NCI-H345 (cell line): ENCODE results near the gene CEP350.

Source experiments
- DNase-seq: peaks from one replicate; lab custom pipeline; 2025; lab: John Stamatoyannopoulos, UW

The CEP350 gene, protein sequence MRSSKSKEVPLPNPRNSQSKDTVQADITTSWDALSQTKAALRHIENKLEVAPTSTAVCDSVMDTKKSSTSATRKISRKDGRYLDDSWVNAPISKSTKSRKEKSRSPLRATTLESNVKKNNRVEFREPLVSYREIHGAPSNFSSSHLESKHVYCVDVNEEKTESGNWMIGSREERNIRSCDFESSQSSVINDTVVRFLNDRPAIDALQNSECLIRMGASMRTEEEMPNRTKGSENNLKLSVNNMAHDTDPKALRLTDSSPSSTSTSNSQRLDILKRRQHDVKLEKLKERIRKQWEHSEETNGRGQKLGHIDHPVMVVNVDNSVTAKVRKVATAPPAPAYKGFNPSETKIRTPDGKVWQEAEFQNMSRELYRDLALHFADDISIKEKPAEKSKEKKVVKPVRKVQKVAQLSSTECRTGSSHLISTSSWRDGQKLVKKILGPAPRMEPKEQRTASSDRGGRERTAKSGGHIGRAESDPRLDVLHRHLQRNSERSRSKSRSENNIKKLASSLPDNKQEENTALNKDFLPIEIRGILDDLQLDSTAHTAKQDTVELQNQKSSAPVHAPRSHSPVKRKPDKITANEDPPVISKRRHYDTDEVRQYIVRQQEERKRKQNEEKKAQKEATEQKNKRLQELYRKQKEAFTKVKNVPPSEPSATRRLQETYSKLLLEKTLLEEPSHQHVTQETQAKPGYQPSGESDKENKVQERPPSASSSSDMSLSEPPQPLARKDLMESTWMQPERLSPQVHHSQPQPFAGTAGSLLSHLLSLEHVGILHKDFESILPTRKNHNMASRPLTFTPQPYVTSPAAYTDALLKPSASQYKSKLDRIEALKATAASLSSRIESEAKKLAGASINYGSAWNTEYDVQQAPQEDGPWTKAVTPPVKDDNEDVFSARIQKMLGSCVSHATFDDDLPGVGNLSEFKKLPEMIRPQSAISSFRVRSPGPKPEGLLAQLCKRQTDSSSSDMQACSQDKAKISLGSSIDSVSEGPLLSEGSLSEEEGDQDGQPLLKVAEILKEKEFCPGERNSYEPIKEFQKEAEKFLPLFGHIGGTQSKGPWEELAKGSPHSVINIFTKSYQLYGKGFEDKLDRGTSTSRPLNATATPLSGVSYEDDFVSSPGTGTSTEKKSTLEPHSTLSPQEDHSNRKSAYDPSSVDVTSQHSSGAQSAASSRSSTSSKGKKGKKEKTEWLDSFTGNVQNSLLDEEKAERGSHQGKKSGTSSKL (N-terminal part only)

DNA sequence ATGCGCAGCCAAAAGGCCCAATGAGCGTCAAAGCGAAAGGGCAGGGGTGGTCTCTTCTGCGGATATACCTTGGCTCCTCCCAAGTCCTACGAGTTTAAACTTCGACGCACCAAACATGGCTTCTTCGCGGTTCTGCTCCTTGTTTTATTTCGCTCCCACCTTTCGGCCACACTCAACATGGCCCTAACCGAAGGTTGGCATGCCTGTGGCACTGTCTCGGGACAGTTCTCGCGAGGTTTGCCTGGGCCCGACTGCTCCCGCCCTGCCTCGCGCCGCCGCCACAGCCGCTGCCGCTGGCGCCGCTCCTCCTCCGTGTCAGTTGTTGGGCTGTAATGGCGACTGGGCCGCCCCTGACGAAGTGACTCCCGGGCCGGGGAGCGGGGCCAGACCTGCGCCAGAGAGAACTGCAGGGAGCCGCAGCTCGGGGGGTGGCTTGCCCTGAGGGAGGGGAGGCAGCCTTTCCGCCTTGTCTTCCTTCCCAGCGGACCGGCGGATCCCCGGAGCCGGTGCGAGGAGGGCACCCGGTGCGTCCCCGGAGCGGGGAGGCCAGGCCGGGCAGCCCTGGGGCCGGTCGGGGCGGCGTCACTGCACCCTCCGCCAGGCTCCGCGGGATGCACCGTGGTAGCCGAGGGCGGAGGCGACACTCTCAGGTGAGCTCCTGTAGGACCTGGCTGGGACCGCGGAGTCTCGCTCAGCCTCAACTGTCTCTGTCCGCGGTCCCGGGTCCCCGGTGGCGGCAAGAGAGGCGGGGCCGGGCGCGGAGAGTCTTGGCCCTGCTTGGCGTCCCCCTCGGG, at the start of gene CEP350:
CEP350 (plus strand) TSS at position 318 of the 794 bp plus-strand sequence. CDS start 31,372 bp downstream, outside the sequence.
- DNase-seq = peak; percentile 98

DNA sequence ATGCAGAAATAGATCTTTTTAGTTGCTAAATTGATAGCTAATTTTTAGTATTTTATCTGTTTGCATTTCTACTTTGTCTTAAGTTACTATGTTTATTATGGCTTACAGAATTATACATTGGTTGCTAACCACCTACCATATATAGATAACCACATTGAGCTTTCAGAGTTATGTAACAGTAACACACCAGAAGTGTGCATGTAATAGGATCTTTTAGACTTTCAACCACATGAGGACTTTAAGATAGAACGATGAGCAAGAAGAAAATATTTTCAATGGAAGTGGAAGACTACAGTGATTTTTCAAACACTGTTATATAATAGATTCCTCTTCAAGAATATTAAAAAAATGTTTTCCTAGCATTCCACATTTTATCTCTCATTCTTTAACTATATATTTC, 43.7 kb upstream of the CEP350 start:
- no peak for DNase-seq

DNA sequence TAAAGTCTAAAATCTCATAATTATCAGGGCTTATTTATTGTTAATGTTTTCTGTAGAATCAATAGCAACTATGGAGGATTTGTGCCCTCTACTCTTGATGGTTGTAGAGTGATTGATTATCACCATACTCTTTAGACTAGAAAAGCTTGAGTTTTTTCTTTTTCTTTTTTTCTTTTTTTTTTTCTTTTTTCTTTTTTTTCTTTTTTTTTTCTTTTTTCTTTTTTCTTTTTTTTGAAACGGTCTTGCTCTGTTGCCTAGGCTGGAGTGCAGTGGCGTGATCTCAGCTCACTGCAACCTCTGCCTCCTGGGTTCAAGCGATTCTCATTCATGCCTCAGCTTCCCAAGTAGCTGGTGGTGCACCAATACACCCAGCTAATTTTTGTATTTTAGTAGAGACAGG, 42.8 kb upstream of the CEP350 start:
- no peak for DNase-seq

DNA sequence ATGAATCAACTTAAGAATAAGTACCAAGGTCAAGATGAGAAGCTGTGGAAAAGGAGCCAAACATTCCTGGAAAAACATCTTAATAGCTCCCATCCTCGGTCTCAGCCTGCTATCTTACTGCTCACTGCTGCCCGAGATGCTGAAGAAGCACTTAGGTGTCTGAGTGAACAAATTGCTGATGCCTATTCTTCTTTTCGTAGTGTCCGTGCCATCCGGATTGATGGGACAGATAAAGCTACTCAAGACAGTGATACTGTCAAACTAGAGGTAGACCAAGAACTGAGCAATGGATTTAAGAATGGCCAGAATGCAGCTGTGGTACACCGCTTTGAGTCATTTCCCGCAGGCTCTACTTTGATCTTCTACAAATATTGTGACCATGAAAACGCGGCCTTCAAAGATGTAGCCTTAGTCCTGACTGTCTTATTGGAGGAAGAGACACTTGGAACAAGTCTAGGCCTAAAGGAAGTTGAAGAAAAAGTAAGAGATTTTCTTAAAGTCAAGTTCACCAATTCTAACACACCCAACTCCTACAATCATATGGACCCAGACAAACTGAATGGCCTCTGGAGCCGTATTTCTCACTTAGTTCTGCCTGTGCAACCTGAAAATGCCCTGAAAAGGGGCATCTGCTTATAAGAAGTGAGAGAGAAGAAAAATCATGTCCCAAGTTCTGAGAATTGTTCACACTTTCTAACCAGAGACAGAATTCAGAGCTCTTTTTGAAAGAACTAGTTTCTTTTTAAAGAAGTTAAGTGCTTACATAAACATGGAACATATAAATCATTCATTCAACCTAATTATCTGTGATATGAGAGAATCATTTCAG, 36.8 kb upstream of the CEP350 start:
- no peak for DNase-seq

DNA sequence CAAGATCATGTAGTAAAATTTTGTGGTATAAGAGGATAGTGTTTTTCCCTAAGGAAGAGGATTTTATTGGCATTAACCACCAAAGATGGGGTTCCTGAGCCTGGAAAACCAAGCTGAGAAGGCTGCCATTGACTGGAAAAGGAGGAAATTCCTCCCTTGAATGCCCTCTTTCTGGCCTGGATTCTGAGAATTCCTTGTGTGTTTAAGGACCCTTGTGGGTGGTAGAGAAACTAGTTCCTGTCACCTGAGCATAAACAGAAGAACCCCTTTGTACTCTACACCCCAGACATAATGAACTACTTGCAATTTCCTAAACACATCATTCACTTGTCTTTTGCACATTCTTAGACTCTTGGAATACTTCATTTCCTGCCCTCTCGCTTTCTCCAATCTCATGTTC, 33.1 kb upstream of the CEP350 start:
- DNase-seq = no peak

DNA sequence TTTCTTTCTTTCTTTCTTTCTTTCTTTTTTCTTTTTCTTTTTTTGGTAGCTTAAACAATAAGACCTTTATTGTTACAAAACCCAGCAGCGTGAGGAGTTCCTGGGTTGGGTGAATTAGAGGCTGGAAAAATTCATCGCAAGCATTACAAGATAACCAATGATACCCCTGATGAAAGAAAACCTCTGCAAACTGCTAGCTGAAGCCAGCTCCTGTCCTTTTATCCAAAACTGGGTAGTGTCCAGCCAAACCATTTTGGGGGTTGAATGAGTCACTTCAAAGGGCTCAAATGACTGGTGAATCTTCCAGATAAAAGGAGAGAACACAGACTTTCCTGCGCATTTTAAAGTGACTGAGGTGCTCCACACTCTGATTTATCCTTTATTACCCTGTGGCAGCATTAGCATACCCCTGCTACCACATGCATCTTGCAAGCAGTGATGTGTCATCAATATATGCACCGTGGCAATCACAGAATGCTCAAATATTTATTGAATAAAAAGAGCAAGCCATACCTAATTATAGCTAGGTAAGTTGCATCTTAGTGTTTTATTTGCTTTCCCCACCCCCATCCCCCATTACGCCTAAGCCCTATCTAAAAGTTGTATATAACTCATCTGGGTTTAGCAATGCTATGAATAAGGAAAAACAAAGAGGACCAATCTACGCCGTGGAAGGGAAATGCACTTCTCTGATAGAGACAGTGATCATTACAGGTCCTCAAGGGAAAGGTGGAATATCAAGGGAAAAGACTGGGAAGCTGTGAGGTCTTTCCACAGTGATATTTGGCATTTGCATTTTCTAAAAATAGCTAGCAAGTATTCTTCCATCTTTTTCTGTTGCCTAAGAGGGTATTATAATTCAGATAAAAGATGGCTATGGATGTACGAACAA, 32.4 kb upstream of the CEP350 start:
- DNase-seq = no peak

DNA sequence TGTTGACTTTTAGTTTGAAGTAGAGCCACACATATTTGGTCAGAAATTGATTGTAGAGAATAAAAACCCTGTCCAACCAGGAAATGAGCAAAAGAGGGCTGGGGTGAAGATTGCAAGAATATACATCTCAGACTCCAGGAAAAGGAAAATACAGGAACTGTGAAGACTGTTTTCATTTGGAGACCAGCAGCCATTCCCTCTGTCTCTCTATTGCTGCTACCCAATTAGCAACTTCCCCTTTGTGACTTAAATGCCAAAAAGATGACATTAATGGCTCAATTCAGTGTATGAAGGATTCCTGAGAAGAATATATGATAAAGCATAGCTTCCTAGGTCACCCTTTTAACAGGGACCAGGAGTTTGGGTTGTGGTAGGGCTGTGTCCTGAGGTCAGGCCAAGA, 31.6 kb upstream of the CEP350 start:
- no peak for DNase-seq

DNA sequence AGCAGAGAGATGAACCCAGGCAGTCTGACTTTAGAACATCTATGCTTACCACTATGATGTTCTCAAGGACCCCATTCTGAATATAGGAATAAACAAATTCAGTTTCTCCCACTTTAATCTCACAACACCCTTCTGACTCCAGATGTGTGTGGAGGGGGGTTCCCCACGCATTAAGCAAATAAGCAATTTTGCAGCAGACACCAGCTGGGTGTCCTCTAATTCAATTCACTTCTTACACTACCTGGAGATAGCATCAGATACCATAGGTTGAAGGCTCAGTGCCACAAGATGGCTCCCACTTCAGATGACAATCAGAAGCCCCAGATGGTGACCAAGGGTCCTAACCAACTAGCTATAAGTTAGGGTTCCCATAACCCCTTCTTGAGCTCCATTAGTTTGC, 30.3 kb upstream of the CEP350 start:
- no peak for DNase-seq

DNA sequence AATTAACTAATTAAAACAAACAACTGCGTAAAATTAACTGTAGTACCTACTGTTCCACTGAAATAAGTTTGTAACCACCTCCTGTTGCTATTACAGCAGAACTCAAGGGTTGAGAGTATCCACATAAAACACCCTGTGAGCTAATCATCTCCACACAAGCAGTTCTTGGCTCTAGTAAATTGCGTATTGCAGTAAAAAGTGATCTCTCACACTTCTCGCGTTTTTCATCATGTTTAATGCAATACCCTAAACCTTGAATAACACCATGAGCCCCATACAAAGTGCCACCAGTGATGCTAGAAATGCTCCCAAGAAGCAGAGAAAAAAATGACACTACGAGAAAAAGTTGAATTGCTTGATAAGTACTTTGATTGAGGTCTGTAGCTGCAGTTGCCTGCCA, 29.3 kb upstream of the CEP350 start:
- no peak for DNase-seq

DNA sequence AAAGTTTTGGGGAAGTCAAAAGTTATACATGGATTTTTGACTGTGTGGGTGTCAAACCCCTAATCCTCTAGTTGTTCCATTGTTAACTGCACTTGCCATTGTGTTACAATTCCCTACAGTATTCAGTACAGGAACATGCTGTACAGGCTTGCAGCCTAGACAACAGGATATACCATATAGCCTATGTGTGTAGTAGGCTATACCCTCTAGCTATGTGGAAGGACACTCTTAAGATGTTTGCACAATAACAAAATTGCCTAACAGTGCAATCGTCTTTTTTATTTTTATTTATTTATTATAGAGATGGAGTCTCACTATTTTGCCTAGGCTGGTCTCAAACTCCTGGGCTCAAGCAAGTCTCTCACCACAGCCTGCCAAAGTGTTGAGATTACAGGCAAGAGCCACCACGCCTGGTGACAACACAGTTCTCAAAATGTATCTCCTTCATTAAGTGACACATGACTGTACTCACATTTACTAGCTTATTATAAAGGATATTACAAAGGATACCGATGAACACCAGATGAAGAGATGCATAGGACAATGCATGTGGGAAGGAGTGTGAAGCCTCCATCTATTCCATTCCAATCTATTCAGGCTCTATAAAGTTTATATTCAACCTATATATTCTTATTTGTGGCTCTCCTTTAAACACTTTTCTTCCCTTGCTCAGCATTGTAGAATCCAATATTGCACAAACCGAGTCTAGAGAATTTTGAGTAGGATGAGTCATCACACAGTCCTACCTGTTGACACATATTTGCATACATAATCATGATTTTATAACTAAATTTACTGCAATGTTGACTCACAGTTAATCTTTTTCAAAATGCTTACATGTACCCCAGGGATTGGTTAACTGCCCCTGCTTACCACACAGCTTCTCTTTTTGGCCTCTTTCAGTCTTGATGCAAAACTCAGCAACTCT, 28.4 kb upstream of the CEP350 start:
- no peak for DNase-seq

DNA sequence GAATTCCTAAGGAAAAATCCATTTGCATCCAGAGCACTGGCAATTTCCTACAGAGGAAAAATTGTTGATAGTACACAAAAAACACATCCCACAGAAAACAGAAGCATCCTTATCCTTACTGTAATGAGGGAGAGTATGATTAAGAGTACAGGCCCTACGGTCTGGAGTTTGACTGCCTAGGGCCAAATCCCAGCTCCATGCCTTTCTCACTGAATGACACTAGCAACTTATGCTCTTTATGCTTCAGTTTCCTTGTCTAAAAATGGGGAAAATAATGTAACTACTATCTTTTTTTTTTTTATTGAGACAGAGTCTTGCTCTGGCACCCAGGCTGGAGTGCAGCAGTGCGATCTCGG, 27.8 kb upstream of the CEP350 start:
- no peak for DNase-seq

DNA sequence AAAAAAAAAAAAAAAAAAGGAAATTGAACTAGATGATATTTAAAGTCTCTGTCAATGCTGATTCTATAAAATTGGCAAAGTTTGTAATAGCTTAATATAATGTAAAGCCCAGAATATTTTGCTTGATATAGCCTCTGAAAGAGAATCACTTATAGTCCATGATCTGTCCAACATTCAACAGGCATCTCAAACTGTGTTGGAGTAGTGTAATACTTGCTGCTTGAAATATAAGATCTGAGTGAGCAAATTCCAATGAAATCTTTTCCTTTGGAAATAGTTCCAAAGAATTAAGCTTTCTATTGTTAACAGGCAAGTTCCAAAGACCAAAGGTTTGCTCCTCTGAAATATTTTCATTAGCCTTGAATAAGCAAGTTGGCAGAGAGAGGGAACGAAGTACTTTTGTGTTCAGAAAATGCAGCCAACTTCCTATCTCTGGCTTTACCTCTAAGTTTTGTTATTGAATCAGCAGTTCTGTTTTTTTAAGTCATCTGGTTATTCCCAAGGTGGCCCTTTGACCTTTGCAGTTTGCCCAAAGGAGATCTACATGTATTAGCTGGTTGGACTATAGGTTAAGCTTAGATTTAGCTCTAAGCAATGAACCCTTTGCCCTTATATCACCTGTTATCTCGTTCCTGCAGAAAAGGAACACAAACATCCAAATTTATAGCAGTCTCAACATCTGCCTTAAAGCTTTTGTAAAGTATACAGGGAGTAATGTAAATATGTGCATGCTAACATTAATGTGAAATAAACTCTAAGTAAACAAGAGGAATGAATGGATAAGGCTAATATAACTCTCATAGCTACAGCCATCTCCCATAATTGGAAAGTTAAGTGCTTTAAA, 24.4 kb upstream of the CEP350 start:
- no peak for DNase-seq

DNA sequence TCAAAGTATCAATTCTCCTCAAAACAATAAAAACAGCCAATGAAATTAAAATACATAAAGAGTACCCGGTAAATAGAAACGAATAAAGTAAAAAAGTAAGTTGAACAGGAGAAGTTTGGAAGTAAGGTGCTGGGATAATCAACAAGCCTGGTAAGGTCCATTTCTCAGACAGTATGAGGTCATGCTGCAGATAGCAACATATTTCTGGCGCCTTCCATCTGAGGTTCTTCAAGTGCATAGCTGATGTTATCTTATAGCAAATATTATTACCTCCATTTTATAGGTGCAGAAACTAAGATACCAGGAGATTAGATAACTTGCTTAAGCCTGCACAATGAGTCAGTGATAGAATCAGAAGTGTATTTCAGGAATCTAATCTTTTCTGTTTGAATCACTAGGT, 23.7 kb upstream of the CEP350 start:
- no peak for DNase-seq

DNA sequence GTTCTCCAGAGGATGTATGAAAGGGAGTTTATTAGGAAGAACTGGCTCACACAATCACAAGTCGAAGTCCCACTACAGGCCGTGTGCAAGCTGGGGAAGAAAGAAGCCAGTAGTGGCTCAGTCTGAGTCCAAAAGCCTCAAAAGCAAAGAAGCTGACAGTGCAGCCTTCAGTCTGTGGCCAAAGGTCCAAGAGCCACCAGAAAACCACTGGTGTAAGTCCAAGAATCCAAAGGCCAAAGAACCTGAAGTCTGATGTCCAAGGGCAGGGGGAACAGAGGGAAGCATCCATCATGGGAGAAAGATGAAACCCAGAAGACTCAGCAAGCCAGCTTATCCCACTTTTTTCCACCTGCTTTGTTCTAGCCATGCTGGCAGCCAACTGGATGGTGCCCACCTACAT, 21.4 kb upstream of the CEP350 start:
- no peak for DNase-seq

DNA sequence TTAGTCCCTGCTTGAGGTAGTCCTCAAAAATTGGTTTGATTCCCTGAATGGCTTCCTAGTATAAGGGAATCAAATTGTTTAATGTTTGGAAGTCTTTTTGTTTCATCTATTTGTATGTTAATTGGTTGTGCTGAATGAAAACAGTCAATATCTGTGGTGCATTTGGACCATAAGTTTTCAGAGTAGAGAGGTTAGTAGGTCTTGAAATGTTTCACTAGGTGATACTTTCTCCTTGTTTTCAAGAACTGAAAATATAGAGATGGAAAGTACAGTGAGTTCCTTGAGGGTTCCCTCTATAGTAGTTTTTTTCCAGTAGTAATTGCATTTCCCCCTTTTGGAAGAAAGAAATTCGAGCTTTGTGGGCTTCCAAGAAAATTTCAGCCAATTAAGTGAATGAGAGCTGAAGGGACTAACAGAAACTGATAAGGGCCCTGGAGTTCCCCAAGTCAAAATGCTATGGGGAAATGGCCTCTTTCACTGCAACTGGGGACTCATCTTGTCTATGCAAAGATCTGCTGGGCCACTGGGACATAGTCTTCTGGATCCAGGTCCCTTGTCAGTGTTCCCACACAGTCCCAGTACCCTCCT, 18.6 kb upstream of the CEP350 start:
- no peak for DNase-seq

DNA sequence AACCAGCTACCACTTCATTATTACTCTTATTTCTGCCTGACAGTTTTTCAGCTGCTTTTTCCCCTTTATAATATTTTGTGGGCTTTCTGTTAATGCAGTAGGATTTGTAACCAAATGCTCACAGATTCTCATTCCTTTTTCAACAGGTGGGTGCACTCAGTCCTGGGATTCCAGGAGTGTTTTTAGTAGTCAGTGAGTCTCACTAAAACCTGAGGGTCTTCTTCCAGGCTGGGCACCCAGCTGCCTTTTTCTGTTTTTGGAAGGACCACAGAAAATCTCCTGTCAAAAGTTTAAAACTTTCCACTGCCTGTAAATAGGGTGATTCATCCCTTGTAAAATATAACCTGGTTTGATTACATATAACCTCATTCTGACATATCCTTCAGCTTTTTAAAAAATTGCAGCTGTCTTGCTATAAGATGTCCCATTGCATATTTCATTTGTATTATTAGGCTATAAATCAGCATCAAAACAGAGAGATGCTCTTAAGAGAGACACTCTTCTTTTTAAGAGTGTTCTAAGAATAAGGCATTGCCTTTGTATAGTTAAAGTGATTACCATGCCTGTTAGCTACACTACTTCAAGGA, 16.8 kb upstream of the CEP350 start:
- DNase-seq = no peak

DNA sequence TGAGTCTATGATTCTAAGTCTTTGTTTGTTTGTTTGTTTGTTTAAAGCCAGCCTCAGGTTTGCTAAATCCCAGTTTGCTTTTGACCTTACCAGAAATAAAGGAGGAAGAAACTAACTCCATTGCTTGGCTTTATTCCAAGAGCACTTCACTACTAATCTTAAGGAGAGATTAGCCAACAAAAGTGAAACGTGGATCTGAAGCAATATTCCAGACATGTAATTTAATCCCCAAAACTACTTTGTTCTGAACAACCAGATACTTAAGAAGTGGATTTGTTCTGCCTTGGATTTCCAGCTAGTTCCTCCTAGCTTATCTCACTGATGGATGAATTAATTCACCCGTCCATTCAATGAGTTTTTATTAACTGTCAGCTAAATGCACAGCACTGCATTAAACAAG, 15.9 kb upstream of the CEP350 start:
- DNase-seq = no peak
